ENCODE data around the gene IGFBP7. TPM values are rescaled to one million over a fixed set of nuclear protein-coding genes. Genes with fewer than 3 reads are reported as not detected.

IGFBP7 gene, protein sequence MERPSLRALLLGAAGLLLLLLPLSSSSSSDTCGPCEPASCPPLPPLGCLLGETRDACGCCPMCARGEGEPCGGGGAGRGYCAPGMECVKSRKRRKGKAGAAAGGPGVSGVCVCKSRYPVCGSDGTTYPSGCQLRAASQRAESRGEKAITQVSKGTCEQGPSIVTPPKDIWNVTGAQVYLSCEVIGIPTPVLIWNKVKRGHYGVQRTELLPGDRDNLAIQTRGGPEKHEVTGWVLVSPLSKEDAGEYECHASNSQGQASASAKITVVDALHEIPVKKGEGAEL
- total RNA-seq = 100 to 1,000 TPM; 117 to 241 (median 152) TPM

DNA sequence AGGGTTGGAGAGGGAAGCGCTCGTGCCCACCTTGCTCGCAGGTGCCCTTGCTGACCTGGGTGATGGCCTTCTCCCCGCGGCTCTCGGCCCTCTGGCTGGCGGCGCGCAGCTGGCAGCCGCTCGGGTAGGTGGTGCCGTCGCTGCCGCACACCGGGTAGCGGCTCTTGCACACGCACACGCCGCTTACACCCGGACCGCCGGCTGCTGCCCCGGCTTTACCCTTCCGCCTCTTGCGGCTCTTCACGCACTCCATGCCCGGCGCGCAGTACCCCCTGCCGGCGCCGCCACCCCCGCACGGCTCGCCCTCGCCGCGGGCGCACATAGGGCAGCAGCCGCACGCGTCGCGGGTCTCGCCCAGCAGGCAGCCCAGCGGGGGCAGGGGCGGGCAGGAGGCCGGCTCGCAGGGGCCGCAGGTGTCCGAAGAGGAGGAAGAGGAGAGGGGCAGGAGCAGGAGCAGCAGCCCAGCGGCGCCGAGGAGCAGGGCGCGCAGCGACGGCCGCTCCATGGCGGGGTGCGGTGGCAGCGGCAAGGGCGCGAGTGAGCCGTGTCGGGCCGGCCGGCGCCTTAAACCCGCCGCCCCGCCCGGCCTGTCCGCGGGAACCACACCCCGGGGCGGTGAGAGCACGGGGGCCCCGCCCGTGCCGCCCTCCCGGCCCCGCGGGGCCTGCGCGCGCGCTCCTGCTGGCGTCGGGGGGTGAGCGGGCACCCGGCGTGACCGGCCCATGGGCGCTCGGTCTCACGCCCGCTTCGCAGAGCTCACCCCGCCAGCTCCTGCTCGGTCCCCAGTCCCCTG is at the start of gene IGFBP7:
IGFBP7 (minus strand) TSS at position 539 of the 793 bp plus-strand sequence; CDS start at position 505, 34 bp downstream.
- Histone ChIP-seq H3K36me3 (no peaks in the 10 kb centered on the region), H3K27me3 (peaks cover 0 to 8% (median 0%) of the 10 kb centered on the region in 3 donors), H3K27ac (peak within 1 kb of the TSS; percentile 73 to 87 (median 80)), H3K9me3 (no peaks in the 10 kb centered on the region), H3K4me3 (peak within 1 kb of the TSS; percentile 59 to 65 (median 62)), H3K4me1 (peaks cover 7 to 8% of the 10 kb centered on the region in 2 donors)
- intact Hi-C loops (cut with DNase I; ENCODE audit: low total_unique reads) (loop anchor here (5.0 kb wide), 1 partner anchor 68 kb away; no protein-coding TSS in a partner anchor), in situ Hi-C loops (cut with MboI; ENCODE audit: low sequenced_read_pairs in 4 of 4) (no loop called here)
- peak in 1 of 2 donors; percentile 19 for DNase-seq
- TF ChIP-seq POLR2A (IDR thresholded peaks at IDR 0.05) (peak; percentile 48 to 64), CTCF (IDR thresholded peaks at IDR 0.05 in 4 of 5, conservative IDR thresholded peaks at IDR 0.05 in 1 of 5) (no peak)
- peak; percentile 60 to 66 for ATAC-seq

- Histone ChIP-seq H3K36me3 (no peaks in the 10 kb centered on the region), H3K4me1 (peaks cover 0 to 4% of the 10 kb centered on the region in 2 donors), H3K27me3 (peaks cover 0 to 2% (median 0%) of the 10 kb centered on the region in 3 donors), H3K4me3 (no peak overlapping the region), H3K9me3 (no peaks in the 10 kb centered on the region), H3K27ac (no peak overlapping the region)
- in situ Hi-C loops (cut with MboI; ENCODE audit: low sequenced_read_pairs in 4 of 4) = no loop called here
- intact Hi-C loops (cut with DNase I; ENCODE audit: low total_unique reads) = loop anchor here (5.0 kb wide), 1 partner anchor 123 kb away; no protein-coding TSS in a partner anchor
- DNase-seq = no peak
- TF ChIP-seq CTCF (IDR thresholded peaks at IDR 0.05 in 4 of 5, conservative IDR thresholded peaks at IDR 0.05 in 1 of 5) = no peak
- no peak for TF ChIP-seq POLR2A (IDR thresholded peaks at IDR 0.05)
- ATAC-seq = no peak
Observed at GRCh38 chr4:57159866-57160265, 49.7 kb upstream of the IGFBP7 start.

DNA sequence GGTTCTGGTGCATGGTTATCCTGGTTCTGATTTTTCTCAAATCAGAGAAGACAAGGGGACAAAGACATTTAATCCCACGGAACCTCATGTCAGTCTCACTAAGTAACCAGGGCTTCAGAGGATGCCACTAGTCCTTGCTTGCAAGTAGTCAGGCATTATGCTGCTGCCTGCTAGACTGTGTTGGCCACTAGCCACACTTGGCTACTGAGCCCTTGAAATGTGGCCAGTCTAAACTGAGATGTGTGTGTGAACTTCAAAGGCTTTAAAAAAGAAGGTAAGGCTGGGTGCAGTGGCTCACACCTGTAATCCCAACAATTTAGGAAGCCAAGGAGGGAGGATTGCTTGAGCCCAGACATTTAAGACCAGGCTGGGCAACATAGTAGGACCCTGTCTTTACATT is 48.6 kb upstream of the IGFBP7 start:
- in situ Hi-C loops (cut with MboI; ENCODE audit: low sequenced_read_pairs in 4 of 4) (no loop called here), intact Hi-C loops (cut with DNase I; ENCODE audit: low total_unique reads) (no loop called here)
- DNase-seq (no peak), ATAC-seq (no peak)
- Histone ChIP-seq H3K27ac (no peak overlapping the region), H3K4me3 (no peak overlapping the region), H3K4me1 (peaks cover 0 to 4% of the 10 kb centered on the region in 2 donors), H3K36me3 (no peaks in the 10 kb centered on the region), H3K27me3 (peaks cover 0 to 3% (median 0%) of the 10 kb centered on the region in 3 donors), H3K9me3 (no peaks in the 10 kb centered on the region)
- TF ChIP-seq POLR2A (IDR thresholded peaks at IDR 0.05) = no peak
- no peak for TF ChIP-seq CTCF (IDR thresholded peaks at IDR 0.05 in 4 of 5, conservative IDR thresholded peaks at IDR 0.05 in 1 of 5)

DNA sequence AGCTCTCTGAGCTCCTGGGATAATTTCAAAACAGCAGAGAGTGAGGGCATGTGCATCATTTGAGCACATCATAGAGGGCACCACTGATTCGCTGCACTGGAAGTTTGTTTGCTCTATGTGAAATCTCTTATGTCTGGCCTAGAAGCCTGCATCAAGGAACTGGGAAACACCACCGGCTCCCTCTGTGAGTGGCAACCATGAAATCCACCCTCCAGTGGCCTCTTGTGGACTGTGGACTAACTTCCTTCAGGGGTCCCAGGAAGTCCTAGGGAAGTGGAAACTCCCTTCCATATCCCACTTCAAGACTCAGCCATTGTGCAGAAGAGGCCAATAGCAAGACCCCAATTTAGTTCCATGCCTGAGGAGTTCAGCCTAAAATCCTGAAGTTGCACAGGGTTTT is 48.0 kb upstream of the IGFBP7 start:
- peaks cover 0 to under 1% of the 10 kb centered on the region in 2 donors for H3K4me1 ChIP-seq

More for the DNA sequence above, 48.0 kb upstream of the IGFBP7 start:
- no peaks in the 10 kb centered on the region for H3K9me3 ChIP-seq
- intact Hi-C loops (cut with DNase I; ENCODE audit: low total_unique reads) = no loop called here
- H3K4me3 ChIP-seq = no peak overlapping the region
- ATAC-seq = no peak
- H3K27me3 ChIP-seq = peaks cover 0 to 3% (median 0%) of the 10 kb centered on the region in 3 donors
- no peak for DNase-seq
- no peak overlapping the region for H3K27ac ChIP-seq
- in situ Hi-C loops (cut with MboI; ENCODE audit: low sequenced_read_pairs in 4 of 4) = no loop called here
- no peaks in the 10 kb centered on the region for H3K36me3 ChIP-seq
- TF ChIP-seq CTCF (IDR thresholded peaks at IDR 0.05 in 4 of 5, conservative IDR thresholded peaks at IDR 0.05 in 1 of 5) (no peak), POLR2A (IDR thresholded peaks at IDR 0.05) (no peak)

Measured in gastrocnemius medialis (tissue), 4 donors.